D721Med (cell line): ENCODE measurements around the gene PRKCA.

Source experiments
- DNase-seq: peaks from one replicate; pipeline ENCODE4 v3.0.0; 2011; ENCODE audit warnings: low spot score; ENCODE audit not compliant: insufficient read length
- FAIRE-seq: peaks from 2 replicates; lab custom pipeline; 2011; peaks lifted over from hg19 to GRCh38; lab: Jason Lieb, UNC
- CTCF ChIP-seq: IDR thresholded peaks from 2 replicates; pipeline ENCODE4 v1.5.1; 2012; ENCODE audit warnings: mild to moderate bottlenecking, control low read depth; ENCODE audit not compliant: insufficient read depth; ENCODE audit errors: missing control alignments

The PRKCA gene

GRCh38 chr17:66525338-66525737 lies 222.9 kb downstream of the PRKCA start:
- DNase-seq (no peak), FAIRE-seq (no peak)
- TF ChIP-seq CTCF, result no peak

GRCh38 chr17:66526827-66527226 lies 224.4 kb downstream of the PRKCA start:
- TF ChIP-seq CTCF, result no peak
- FAIRE-seq, result no peak
- DNase-seq, result no peak

- FAIRE-seq, result no peak
- no peak for TF ChIP-seq CTCF
- DNase-seq, result no peak
Measured at GRCh38 chr17:66527335-66527734, 224.9 kb downstream of the PRKCA start.

DNA sequence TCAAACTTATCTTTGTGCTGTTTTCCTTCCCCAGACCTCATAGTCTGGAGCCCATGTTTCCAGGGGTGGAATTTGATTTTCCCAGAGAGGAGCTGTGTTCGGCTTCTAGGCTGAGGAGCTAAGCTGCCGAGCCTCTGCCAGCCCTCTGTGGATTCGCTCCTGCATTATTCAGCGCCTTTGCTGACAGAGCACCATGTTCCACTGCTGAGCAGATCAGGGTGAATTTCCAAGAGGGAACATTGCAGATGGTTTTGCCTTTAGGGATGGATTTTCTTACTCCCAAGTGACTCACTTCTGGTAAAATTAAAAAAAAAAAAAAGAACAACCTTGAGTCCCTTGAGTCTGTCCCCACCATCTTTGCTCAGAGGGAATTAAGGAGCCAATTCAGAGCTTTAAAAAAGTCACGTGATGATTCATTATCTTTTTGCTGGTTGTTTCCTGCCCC lies 229.5 kb downstream of the PRKCA start:
- no peak for DNase-seq
- no peak for FAIRE-seq
- no peak for TF ChIP-seq CTCF

- TF ChIP-seq CTCF, result no peak
- DNase-seq (no peak), FAIRE-seq (no peak)
Measured at GRCh38 chr17:66533572-66533971, 231.2 kb downstream of the PRKCA start.

DNA sequence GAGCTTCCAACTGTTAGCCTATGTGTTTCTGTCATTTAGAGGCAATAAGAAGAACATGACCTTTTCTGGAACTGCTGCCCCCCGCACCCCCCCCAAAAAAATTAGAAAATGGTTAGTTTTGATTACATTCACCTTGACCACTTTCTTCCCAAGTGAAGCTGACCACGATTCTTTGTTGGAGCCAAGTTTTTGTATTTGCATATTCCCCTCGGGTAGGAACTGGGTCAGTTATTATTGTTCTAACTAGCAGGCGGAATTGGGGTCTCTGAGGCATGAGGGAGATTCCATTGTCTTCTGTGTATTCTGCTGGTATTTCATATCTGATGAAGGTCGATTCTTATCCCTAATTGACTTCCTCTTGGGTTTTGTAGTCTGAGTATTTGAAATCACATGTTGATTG lies 231.6 kb downstream of the PRKCA start:
- DNase-seq (no peak), FAIRE-seq (no peak)
- no peak for TF ChIP-seq CTCF

DNA sequence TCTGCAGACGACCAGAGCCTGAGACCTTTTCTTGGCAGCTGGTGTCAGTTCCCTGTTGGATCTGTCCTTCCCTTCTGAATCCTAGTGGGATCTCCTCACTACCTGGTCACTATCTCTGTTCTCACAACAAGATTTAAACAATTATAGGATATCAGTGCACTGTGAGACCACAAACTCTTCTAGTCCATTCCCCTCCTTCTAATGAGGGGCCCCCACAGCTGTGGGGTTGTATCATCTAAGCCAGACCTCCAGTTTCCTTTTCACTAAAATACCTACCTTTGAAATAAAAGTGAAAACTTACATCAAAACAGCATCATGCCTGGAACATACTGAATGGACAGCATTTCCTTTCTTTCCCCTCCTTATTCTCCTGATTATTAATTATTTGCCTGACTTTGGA lies 233.2 kb downstream of the PRKCA start:
- no peak for TF ChIP-seq CTCF
- DNase-seq (no peak), FAIRE-seq (no peak)
